GM19328 (cell line): Measurements from ENCODE around the gene MAGEB1.

Source experiments
- ATAC-seq: cut with Tn5 transposase; IDR thresholded peaks from one replicate; pipeline ENCODE4 v1.9.1; 2021; ENCODE audit warnings: mild to moderate bottlenecking, moderate library complexity; ENCODE audit not compliant: unreplicated experiment

MAGEB1 gene

DNA sequence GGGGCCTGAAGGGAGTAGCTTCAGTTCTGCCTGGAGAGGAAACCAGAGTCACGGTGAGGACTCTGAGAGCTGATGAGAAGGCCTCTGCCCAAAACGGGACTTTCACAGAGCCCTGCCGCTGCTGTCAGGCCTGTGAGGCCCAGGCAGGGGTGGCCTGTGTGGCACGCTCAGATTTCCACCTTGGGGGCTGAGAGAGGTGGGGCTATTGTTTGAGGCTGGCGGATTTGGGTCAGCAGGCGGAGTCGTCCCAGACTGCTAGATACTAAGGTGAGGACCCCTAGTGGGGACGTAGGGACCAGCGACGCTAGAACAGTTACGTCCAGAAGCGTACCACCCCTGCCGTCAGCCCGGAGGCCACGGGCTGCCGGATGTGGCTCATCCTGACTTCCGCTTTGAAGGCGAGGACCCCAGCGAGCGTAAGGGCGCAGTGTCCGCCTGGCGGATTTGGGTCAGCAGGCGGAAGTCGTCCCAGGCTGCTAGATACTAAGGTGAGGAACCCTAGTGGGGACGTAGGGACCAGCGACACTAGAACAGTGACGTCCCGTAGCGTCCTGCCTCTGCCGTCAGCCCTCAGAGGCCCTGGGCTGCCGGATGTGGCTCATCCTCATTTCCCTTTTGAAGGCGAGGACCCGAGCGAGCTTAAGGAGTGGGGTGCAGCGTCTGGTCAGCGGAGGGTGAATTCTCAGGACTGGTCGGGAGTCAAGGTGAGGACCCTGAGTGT is at the start of gene MAGEB1:
MAGEB1 (plus strand) TSS at position 378 of the 721 bp plus-strand sequence. CDS start 3,348 bp downstream, outside the sequence.
- ATAC-seq, result no peak

DNA sequence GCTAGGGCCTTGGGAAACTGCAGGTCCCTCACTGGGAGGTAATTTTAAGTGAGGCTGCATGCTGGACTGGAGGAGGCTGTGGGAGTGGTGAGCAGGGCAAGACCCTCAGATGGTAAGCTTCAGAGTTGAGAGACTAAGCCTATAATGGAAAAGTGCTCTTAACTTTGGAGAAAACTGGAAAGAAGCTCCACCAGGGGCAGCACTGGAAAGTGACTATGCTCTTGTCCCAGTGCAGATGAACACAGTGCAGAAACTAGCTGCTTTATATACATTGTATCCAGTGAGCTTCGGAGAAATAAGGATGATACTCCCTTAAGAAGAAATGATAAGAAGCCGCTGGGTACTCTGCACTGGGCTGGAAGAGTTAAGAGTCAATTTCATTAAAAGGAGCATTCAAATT is 34.8 kb upstream of the MAGEB1 start:
- ATAC-seq, result no peak

GRCh38 chrX:30215357-30215843 is 31.5 kb upstream of the MAGEB1 start, which contains the start of gene MAGEB2:
MAGEB2 (plus strand) TSS chrX:30215563; CDS start chrX:30218581, 3,018 bp downstream.
- no peak for ATAC-seq

DNA sequence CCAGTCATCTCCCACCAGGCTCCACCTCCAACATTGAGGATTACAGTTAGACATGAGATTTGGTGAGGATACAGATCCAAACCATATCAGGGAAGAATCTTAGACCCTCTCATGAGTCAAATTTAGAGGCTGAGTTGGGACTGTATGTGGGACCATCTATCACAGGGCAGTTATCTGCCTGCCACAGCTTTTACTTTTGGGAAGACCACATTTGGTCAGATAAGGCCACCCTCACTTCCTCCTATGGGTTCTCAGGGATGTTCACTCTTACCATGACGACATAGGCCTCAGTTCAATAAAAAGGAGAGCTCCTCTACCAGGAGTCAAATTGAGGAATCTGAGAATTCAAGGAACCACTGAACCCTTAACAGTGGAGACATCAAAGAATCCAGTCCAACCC is 29.5 kb upstream of the MAGEB1 start:
- ATAC-seq, result no peak

DNA sequence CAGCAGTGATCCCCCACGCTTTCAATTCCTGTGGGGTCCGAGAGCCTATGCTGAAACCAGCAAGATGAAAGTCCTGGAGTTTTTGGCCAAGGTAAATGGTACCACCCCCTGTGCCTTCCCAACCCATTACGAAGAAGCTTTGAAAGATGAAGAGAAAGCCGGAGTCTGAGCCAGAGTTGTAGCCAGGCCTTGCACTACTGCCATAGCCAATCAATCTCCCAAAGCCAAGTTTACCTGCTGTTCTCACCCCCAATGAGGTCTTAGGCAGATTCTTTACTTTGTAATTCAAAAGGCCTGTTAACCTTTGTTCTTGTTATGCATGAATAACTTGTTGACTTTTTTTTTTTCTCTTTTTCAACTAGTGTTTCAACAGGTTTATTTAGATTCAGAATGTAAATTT is 27.6 kb upstream of the MAGEB1 start:
- ATAC-seq, result no peak

DNA sequence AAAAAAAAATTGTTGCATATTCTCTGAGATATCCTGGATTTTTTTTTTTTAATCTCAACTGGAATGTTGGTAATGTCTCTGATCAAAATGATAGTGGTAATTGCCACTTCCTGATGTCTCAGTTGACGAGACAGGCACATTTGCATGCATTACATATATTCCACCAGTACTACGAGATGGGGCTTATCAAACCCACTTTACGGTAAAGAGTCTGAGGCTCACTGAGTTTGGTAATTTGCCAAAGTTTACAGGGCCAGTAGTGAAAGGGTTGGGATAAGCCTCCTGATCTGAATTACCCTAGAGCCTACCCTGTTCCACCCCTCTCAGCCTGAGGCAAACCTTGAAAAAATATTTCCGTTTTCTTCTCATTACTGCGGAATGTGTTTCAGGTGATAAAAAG is 26.3 kb upstream of the MAGEB1 start:
- no peak for ATAC-seq

DNA sequence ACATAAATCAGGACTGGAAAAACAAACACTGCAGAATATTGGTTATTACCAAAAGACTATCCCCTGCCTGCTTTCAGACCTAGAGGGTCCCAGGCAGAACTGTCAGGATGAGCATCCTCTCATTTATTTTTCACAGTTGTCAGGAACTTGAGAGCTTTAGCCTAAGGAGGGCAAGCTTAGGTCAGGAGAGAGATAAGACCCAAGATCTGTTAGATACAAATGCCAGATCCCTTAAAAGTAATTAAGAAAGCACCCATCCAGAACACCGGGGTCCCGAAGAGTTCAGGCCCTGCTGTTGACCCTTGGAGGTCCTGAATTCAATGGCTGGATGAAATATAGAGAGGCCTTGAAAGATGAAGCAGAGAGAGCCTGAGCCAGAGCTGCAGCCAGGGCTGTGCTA is 22.4 kb upstream of the MAGEB1 start:
- no peak for ATAC-seq

DNA sequence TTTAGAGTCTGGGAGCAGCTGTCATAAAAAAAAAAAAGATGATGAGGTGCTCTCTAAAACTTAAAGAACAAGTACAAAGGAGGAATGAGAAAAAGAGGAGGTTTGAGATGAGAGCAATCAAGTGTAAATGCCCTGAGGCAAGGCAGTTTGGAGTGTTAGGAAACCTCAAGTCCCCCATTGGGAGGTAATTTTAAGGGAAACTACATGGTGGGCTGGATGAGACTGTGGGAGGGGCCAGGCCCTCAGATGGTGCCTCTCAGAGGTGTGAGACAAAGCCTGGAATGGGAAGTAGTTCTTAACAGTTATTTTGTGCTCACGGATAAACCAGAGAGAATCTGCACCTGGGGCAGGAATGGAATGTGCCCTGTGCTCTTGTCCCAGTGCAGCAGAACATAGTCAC is 18.4 kb upstream of the MAGEB1 start:
- ATAC-seq, result no peak

DNA sequence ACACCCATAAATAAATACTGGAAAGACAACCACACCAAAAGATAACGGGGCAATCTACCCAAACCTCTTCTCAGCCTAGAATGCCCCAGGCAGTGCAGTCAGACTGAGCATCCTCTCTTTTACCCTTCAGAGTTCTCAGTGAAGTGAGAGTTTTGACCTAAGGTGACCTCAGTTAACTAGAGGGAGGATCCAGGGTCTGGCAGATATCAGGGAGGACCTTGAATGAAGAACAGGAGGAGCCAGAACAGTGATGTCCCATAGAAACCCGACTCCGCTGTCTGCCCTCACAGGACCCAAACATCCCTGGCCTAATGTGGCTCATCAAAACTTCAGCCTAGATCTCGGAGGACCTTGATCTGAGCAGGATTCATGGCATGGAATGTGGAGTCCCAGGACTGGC is 16.6 kb upstream of the MAGEB1 start, which contains the start of gene MAGEB3:
MAGEB3 (plus strand) TSS at position 263 of the 400 bp plus-strand sequence. CDS start 5,268 bp downstream, outside the sequence.
- no peak for ATAC-seq

GRCh38 chrX:30241724-30242415 is 5.1 kb upstream of the MAGEB1 start, which contains the start of gene MAGEB4:
MAGEB4 (plus strand) TSS chrX:30242000; CDS start chrX:30242136, 136 bp downstream.
- ATAC-seq, result no peak

GRCh38 chrX:30248854-30249253 is 1.9 kb downstream of the MAGEB1 start:
- no peak for ATAC-seq

GRCh38 chrX:30253257-30253656 is 6.3 kb downstream of the MAGEB1 start:
- ATAC-seq, result no peak

DNA sequence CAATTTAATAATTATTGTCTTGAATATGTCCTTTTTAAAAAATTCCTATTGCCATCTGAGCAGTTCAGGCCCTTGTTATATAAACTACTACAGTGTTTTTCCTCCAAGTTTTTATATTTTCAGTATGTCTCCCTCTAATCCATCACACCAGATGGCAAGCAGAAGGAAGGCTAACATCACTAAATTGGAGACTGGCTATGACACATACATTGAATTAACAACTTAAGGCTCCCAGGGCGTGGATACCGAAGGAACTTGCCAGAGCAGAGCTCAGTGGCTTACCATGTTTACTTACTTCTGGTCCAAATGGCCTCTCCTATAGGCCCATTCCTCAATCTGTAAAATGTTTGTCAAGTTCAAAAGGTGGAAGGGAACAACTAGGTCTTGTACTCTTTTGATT is 13.0 kb downstream of the MAGEB1 start:
- ATAC-seq, result no peak

- ATAC-seq, result no peak
These were observed 14.1 kb downstream of the MAGEB1 start for GRCh38 chrX:30261012-30261411.

GRCh38 chrX:30262763-30263162 is 15.8 kb downstream of the MAGEB1 start:
- no peak for ATAC-seq

GRCh38 chrX:30270639-30271038 is 23.7 kb downstream of the MAGEB1 start:
- no peak for ATAC-seq

DNA sequence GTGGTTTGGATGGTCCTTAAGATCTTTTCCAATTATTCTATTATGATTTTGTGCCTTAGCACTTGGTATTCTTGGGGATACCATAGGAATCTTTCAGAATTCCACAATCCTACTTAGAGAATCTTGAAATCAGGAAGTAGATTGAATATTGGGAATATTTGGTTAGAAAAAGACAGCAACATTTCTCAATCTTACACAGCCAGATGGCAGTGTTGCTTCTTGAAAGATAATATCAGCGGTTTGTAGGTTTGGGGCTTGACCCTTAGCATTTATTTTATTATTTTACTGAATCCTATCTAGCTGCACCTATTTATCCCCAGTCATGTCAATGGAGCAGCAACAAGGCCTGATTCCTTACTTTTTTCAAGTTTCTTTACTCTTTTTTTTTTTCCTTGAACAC is 28.6 kb downstream of the MAGEB1 start:
- no peak for ATAC-seq

GRCh38 chrX:30278365-30278764 is 31.4 kb downstream of the MAGEB1 start:
- ATAC-seq, result no peak

DNA sequence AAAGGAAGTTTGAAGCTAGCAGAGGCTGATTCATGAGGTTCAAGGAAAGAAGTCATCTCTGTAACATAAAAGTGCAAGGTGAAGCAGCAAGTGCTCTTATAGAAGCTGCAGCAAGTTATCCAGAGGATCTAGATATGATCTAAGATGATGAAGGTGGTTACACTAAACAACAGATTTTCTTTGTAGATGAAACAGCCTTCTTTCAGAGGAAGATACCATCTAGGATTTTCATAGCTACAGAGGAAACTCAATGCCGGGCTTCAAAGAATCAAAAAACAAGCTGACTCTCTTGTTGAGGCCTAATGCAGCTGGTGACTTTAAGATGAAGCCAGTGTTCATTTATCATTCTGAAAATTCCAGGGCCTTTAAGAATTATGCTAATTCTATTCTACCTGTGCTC is 33.5 kb downstream of the MAGEB1 start:
- ATAC-seq, result no peak

DNA sequence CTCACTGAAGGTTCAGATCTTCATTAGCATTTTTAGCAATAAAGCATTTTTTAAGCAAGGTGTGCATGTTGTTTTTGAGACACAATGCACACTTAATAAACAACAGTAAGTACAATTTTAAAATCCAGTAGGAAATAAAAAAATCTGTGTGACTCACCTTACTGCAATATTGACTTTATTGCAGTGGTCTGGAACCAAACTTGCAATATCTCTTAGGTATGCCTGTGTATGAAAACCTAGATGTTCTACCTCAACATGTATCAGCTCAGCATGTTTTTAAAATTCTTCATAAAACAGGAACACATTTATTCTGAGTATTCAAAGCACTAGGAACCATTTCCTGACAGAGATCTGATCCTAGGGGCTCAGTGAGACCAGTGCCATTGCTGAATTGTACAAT is 35.6 kb downstream of the MAGEB1 start:
- ATAC-seq, result no peak

DNA sequence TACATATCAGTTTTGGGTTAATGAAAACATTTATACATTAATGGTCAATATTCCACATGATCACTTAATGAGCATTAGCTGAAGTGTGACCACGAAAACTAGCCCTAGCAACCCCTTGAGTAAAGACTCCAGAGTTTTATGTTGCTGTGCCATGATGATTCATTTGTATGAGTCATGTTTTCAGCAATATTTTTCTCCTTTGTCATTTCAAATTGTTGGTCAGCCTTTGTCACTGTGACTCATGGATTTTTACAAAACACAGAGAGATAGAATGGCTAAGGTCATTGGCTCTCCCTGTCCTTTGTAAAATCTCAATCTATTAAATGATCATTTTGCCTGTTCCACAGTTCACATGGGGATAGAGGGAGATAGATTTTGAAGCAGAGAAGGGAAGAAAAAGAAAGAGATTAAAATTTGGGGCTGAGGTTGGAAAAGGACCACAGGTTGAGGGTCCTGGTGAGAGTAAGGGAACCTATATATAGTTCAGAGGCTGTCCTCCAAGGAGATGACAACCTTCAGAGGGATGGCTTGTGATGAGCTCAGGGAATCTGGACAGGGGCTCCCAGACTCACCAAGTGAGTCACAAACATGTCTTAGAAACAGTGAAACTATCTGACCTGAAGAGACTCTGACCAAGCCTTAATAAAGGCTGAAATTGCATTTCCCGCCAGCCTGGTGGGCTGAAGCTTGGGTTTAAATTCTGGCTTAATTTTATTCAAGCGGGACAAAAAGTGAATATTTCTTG is 36.7 kb downstream of the MAGEB1 start:
- ATAC-seq, result no peak
